GM08714 (cell line): Measurements from ENCODE around the gene PTEN.

ENCODE experiments used
- H3K4me3 ChIP-seq: fragments of 200-500 bp; sonication (Bioruptor generic); 2 replicates; pipeline ENCODE4 v1.5.1; 2014; ENCODE audit warnings: mild to moderate bottlenecking, low read length, inconsistent platforms
- ZNF274 ChIP-seq: IDR thresholded peaks from 2 replicates; pipeline ENCODE4 v1.6.1; 2012; ENCODE audit warnings: mild to moderate bottlenecking, low read depth, low read length

Gene PTEN

GRCh38 chr10:87991946-87992345 is 128.5 kb downstream of the PTEN start:
- no peak overlapping the region for H3K4me3 ChIP-seq
- TF ChIP-seq ZNF274 = no peak

- no peak overlapping the region for H3K4me3 ChIP-seq
- no peak for TF ChIP-seq ZNF274
These were observed 141.0 kb downstream of the PTEN start for GRCh38 chr10:88004451-88004850.

- no peak overlapping the region for H3K4me3 ChIP-seq
These were observed 142.8 kb downstream of the PTEN start for GRCh38 chr10:88006261-88006660.

GRCh38 chr10:88008866-88009470 is 145.5 kb downstream of the PTEN start:
- no peak for TF ChIP-seq ZNF274
- no peak overlapping the region for H3K4me3 ChIP-seq

More at GRCh38 chr10:88006261-88006660, 142.8 kb downstream of the PTEN start:
- no peak for TF ChIP-seq ZNF274

- TF ChIP-seq ZNF274 = no peak
- H3K4me3 ChIP-seq = no peak overlapping the region
These were observed 149.2 kb downstream of the PTEN start for GRCh38 chr10:88012641-88013040.

- no peak overlapping the region for H3K4me3 ChIP-seq
- no peak for TF ChIP-seq ZNF274
These were observed 154.4 kb downstream of the PTEN start for GRCh38 chr10:88017781-88018180.

GRCh38 chr10:88019753-88020152 is 156.3 kb downstream of the PTEN start:
- H3K4me3 ChIP-seq = no peak overlapping the region
- TF ChIP-seq ZNF274 = no peak
